HTR-8/SVneo (cell line): ENCODE measurements around the gene ROR2.

Source experiments
- DNase-seq: peaks from one replicate; pipeline ENCODE4 v3.0.0; 2011; ENCODE audit warnings: low spot score, mixed read lengths; ENCODE audit not compliant: insufficient read length
- FAIRE-seq: peaks from 2 replicates; lab custom pipeline; 2011; peaks lifted over from hg19 to GRCh38; lab: Jason Lieb, UNC

The ROR2 gene

GRCh38 chr9:91825422-91825821, 124.6 kb downstream of the ROR2 start:
- DNase-seq (no peak), FAIRE-seq (no peak)

GRCh38 chr9:91824601-91825305, 125.3 kb downstream of the ROR2 start:
- DNase-seq (no peak), FAIRE-seq (no peak)

- FAIRE-seq (no peak), DNase-seq (no peak)
These were observed 125.9 kb downstream of the ROR2 start for GRCh38 chr9:91824151-91824550.

GRCh38 chr9:91820949-91821880, 128.8 kb downstream of the ROR2 start:
- no peak for FAIRE-seq

GRCh38 chr9:91820126-91820750, 129.8 kb downstream of the ROR2 start:
- FAIRE-seq: no peak

More at GRCh38 chr9:91820949-91821880, 128.8 kb downstream of the ROR2 start:
- no peak for DNase-seq

GRCh38 chr9:91818647-91819403, 131.2 kb downstream of the ROR2 start:
- no peak for DNase-seq
- FAIRE-seq: no peak

More at GRCh38 chr9:91820126-91820750, 129.8 kb downstream of the ROR2 start:
- DNase-seq: no peak

GRCh38 chr9:91818225-91818585, 131.8 kb downstream of the ROR2 start:
- FAIRE-seq (no peak), DNase-seq (no peak)

GRCh38 chr9:91817493-91818224, 132.4 kb downstream of the ROR2 start:
- FAIRE-seq (no peak), DNase-seq (no peak)

- no peak for FAIRE-seq
These were observed 132.9 kb downstream of the ROR2 start for GRCh38 chr9:91817106-91817492.

GRCh38 chr9:91816356-91816755, 133.7 kb downstream of the ROR2 start:
- no peak for FAIRE-seq
- no peak for DNase-seq

More at GRCh38 chr9:91817106-91817492, 132.9 kb downstream of the ROR2 start:
- DNase-seq: no peak

- FAIRE-seq (no peak), DNase-seq (no peak)
These were observed 134.1 kb downstream of the ROR2 start for GRCh38 chr9:91815896-91816295.

- no peak for DNase-seq
- FAIRE-seq: no peak
These were observed 135.3 kb downstream of the ROR2 start for GRCh38 chr9:91814753-91815152.

GRCh38 chr9:91814201-91814600, 135.8 kb downstream of the ROR2 start:
- FAIRE-seq: no peak
- DNase-seq: no peak

- DNase-seq (no peak), FAIRE-seq (no peak)
These were observed 136.7 kb downstream of the ROR2 start for GRCh38 chr9:91813176-91813795.

- FAIRE-seq: no peak
- no peak for DNase-seq
These were observed 137.8 kb downstream of the ROR2 start for GRCh38 chr9:91812191-91812590.

GRCh38 chr9:91811024-91811909, 138.8 kb downstream of the ROR2 start:
- FAIRE-seq: no peak
- DNase-seq: no peak

- FAIRE-seq (no peak), DNase-seq (no peak)
These were observed 139.6 kb downstream of the ROR2 start for GRCh38 chr9:91810286-91810905.
